AG09309 (cell line): Measurements from ENCODE around the gene SLC15A3.
A peak's percentile ranks its signal among the peaks of the same experiment; 100 is the strongest.

Source experiments
- DNase-seq: peaks from one replicate; pipeline ENCODE4 v3.0.0-alpha.2; 2010; ENCODE audit warnings: low read depth
- H3K4me3 ChIP-seq: 2 replicates; pipeline ENCODE4 v1.5.1; 2011; ENCODE audit warnings: mild to moderate bottlenecking, low read depth, low read length, moderate library complexity; ENCODE audit not compliant: control insufficient read depth
- TF ChIP-seq, protein P1 (sequence below): IDR thresholded peaks from 2 replicates; pipeline ENCODE4 v1.5.1; 2011; ENCODE audit warnings: mild to moderate bottlenecking, low read depth, low read length, inconsistent platforms; ENCODE audit not compliant: insufficient read depth, control insufficient read depth; ENCODE audit errors: missing control alignments

The SLC15A3 gene

DNA sequence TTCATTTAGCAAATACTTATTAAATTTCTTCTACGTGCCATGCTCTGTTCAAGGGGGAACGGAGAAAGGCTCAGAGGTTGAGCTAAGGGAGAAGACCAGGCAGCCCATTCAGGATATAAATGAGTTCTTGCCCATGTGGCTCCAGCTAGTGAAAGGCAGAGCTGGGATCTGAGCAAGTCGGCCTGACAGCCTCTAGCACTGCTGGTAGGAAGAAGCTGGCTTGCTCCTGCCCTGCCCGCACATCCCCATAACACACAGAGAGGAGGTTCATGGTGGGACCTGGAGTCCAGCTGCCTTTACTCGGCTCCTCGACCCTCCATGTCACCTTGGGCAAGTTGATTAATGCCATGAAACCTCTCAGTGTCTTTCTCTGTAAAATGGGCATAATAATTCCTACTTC, 2.0 kb downstream of the SLC15A3 start:
- DNase-seq, result no peak
- TF ChIP-seq, protein P1, sequence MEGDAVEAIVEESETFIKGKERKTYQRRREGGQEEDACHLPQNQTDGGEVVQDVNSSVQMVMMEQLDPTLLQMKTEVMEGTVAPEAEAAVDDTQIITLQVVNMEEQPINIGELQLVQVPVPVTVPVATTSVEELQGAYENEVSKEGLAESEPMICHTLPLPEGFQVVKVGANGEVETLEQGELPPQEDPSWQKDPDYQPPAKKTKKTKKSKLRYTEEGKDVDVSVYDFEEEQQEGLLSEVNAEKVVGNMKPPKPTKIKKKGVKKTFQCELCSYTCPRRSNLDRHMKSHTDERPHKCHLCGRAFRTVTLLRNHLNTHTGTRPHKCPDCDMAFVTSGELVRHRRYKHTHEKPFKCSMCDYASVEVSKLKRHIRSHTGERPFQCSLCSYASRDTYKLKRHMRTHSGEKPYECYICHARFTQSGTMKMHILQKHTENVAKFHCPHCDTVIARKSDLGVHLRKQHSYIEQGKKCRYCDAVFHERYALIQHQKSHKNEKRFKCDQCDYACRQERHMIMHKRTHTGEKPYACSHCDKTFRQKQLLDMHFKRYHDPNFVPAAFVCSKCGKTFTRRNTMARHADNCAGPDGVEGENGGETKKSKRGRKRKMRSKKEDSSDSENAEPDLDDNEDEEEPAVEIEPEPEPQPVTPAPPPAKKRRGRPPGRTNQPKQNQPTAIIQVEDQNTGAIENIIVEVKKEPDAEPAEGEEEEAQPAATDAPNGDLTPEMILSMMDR, result no peak
- no peak overlapping the region for H3K4me3 ChIP-seq

DNA sequence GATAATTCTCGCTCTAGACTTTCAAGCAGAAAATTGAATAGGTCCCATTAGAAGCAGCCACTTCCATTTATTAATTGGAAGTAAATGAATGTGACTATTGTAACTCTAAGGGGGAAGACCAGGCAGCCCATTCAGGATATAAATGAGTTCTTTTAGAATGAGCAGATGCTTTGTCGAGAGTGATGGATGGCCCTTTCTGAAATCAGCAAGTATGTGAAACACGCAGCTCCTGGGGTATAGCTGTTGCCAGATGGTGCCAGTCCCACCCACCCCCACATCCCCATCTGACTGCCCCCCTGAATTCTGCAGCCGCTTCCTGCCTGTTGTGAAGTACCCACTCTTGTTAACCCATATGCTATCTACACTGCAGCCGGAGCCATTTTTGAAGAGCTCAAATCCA, 3.7 kb downstream of the SLC15A3 start:
- no peak overlapping the region for H3K4me3 ChIP-seq
- DNase-seq, result no peak
- TF ChIP-seq, protein P1, result no peak

DNA sequence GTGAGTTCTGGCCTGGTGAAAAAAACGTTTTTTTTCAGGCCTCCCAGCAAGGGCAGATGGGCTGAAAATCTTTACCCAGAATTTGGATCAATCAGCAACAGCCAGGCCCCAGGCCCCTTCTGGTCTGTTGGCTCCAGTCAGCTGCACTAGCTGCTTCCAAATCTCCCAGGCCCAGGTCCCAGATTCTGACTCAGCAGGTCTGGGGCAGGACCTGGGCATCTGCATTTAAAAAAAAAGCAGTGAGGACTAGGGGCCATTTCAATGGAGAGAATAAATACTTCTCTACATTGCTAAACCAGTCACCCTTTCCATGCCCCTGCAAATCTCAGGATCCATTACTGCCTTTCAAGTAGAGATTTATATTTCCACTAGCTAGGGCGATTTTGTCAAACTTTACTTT, 4.3 kb downstream of the SLC15A3 start:
- DNase-seq, result no peak
- H3K4me3 ChIP-seq, result no peak overlapping the region
- TF ChIP-seq, protein P1, result no peak

DNA sequence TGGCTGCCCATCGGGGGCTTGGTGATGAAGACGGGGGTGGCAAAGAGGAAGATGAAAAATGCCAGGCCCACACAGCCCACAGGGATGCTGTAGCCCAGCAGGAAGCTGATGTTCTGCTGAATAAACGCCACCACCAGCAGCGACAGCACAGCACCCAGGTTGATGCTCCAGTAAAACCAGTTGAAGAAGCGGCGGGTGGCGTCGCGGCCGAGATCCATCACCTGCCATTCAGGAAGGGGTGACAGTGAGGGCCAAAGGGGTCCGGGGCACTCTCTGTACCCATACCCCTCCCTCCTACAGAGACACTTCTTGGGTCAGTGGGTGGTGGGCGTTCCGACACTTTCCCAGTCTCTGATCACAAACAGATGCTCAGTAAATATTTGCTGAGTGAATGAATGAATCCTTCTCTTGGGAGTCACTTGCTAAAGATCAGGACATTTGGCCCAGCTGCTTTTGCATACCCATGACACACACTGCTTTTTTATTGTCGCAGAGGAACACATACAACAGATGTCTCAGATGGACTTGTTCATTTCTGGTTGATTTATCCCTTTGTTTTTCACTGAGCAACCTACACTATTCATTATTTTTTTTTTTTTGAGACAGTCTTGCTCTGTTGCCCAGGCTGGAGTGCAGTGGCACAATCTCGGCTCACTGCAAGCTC, 5.2 kb downstream of the SLC15A3 start:
- H3K4me3 ChIP-seq, result no peak overlapping the region
- DNase-seq, result no peak
- TF ChIP-seq, protein P1, result no peak

DNA sequence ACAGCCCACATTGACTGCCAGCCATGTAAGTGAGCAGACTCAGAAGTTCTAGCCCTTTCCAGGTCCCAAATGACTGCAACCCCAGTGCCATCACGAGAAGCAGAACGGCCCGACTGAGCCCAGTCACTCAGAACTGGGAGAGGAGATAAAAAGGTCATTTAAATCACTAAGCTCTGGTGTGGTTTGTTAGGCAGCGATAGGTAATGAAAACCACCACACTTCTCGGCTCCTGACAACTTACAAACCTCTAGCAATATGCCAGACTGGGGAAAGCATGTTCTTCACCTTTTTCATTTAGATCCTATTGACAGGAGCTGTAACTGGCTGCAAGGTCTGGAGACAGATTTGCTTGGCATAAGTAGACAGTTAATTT, 6.7 kb downstream of the SLC15A3 start:
- DNase-seq, result no peak
- H3K4me3 ChIP-seq, result no peak overlapping the region
- TF ChIP-seq, protein P1, result no peak

DNA sequence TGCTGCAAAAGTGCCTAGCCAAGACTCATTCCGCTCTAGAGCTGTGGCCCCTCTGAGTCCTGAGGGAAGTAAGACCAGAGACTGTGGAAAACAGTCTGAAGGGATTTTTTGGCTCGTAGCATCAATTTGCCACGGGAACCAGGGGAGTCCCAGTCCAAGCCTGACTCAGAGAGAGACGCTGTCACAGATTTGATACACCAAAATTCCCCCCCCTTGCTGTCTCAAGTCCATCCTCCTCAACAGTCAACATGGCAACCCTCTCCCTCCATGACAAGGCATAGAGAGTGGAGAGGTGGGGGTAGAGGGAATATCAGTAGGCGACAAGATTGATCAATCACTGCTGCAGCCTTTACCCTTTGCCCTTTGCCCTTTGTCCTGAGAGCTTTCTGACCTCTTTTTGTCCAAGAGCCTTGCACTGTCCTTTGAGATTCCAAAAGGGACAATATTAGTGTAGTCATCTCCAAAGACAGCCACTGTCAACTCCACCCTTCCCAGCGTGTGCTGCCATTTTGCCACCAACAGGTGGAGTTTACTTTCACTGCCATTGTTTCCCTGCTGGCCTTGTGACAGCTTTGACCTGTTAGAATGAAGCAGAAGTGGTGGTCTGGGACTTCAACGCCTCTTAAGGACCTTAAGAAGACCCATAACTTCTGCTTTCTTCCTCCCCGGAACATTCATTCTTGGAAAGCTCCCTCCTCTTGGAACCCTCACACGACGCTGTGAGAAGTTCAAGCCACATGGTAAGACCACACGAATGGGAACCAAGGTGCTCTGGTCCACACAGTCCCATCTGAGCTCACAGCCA, 7.3 kb downstream of the SLC15A3 start:
- TF ChIP-seq, protein P1, result peak; percentile 14
- DNase-seq, result no peak
- H3K4me3 ChIP-seq, result no peak overlapping the region
